NB4 (cell line): ENCODE data around the gene DUOX2.

ENCODE experiments used
- CTCF ChIP-seq: IDR thresholded peaks from one replicate; pipeline ENCODE4 v1.5.1; 2012; ENCODE audit warnings: low read depth, low read length
- MYC ChIP-seq: IDR thresholded peaks from 2 replicates; pipeline ENCODE4 v1.6.1; 2011; ENCODE audit warnings: low read depth, low read length
- POLR2A ChIP-seq: IDR thresholded peaks from 2 replicates; pipeline ENCODE4 v1.6.1; 2011; ENCODE audit warnings: mild to moderate bottlenecking; ENCODE audit not compliant: insufficient read length; ENCODE audit errors: extremely low read depth
- TF ChIP-seq, protein P1 (sequence below): IDR thresholded peaks from 2 replicates; pipeline ENCODE4 v1.6.1; 2011; ENCODE audit warnings: low read depth, low read length

- TF ChIP-seq, protein P1, sequence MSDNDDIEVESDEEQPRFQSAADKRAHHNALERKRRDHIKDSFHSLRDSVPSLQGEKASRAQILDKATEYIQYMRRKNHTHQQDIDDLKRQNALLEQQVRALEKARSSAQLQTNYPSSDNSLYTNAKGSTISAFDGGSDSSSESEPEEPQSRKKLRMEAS: no peak
- TF ChIP-seq CTCF (no peak), POLR2A (no peak), MYC (no peak)
Observed at GRCh38 chr15:45114751-45115085, 746 bp upstream of the DUOX2 start.
